Stimulated activated CD8-positive, alpha-beta memory T cell treated with anti-CD3 and anti-CD28 coated beads, Interleukin-4, amount 100 ng/mL, for 4 hours (primary cell): ENCODE data around the gene NUP50.
A peak's percentile ranks its signal among the peaks of the same experiment; 100 is the strongest.
"Not testable (repeated sequence)": the region's sequence is repeated elsewhere in the genome, so short reads cannot be mapped to it uniquely, and the experiment has no call there.

Experiments
- DNase-seq, 2 donors: peaks; one replicate each; pipeline ENCODE4 v3.0.0-alpha.2; 2020; ENCODE audit warnings: low read depth in 2 of 2, low spot score in 1 of 2

NUP50 gene

DNA sequence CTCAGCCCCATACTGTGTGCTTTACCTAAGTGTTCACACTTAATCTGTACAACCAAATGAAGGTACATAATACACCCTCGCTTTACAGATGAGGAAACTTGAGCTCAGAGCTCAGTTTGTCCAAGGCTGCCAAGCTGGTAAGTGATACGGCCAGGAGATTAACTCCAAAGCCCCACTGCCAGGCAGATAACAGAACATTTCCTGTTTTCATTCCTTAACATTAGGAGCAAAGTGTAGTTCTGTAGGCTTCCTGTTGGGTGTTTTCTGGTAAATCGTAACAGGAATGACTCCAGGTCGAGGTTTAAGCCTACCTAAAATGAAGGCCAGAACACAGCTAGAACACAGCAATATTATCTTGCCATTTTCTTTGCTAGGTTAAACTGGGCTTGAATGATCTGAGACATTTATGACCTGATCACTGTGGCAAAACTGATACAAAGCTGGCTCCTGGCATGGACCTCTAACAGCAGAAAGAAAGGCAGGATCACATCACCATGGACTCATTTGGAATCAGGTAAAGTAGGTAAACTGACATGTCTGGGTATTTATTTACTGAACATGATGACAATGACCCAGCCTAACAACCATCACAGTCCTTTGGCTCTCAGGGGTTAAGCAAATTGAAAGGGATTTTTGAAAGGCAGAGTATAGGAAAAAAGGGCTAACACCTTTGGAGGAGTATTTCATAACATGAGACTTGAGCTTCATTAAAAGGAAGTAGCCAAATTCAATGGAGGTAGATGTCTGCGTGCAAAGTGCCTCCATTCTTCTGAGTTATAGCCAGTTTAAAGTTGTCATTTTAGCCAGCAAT is 3.9 kb upstream of the NUP50 start:
- no peak for DNase-seq

DNA sequence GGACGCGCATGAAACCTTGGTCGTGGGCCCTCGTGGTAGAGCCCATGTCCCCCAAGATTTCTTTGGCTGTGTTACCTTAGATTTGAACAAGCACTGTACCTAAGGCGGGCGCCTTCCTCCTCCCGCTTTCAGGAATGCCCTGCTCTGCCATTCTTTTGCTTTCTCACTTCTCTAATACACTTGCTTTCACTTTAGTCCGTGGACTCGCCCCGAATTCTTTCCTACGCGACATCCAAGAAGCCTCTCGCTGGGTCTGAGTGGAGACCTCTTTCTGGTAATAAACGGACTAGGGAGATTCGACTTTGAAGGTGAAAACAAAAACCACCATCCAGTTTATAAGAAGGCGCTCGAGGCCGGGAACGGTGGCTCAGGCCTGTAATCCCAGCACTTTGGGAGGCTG is 1.2 kb upstream of the NUP50 start:
- no peak for DNase-seq

DNA sequence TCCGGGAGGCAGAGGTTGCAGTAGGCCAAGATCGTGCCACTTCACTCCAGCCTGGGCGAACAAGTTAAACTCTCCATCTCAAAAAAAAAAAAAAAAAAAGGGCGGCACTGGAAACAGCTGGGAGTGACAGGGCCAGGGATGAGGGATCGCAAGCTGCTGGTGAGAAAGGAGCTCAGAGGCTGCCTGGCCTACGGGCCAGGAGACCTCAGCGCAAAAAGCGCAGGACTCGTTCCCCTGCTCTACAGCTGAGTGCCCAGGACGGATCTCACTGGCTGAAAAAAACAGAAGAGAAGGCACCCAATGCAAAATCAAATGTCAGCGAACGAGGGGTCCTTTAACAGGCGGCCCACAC is 650 bp upstream of the NUP50 start:
- no peak for DNase-seq

DNA sequence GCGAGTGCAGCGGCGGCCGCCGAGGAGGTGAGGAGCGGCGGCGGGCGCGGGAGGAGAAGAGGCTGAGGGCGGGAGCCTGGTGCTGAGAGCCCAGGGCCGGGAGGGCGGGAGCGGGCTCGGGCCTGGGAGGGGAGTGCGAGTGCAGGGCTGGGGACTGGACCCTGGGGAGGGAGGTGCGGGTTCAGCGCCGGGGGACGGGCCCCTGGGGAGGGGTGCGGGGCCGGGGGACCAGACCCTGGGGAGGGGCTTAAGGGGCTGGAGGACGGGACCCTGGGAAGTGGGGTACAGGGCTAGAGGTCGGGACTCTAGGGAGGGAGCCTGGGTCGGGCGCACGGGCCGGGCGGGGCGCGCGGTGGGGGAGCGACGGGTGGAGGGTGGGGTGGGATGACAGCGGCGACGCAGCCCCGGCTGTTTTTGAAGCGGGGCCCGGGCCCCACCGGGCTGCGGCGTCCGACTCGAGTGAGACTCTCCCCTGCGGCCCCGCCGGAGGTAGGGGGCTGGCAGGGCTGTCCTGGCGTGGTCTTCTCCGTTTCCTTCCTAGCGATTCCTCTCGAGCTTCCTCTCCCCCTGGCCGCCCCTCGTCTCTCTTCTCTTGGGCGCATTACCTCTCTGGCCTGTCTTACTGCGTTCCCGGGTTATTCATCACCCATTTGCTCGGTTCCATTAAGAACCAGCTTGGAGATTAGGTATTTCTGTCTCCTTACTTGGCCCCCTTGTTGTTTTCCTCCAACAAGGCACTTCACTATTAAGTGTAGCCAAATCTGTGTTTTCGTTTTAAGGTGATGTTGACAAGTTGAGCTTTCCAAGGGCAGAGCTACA is 754 bp downstream of the NUP50 start:
- peak in 1 of 2 donors; percentile 21 for DNase-seq

DNA sequence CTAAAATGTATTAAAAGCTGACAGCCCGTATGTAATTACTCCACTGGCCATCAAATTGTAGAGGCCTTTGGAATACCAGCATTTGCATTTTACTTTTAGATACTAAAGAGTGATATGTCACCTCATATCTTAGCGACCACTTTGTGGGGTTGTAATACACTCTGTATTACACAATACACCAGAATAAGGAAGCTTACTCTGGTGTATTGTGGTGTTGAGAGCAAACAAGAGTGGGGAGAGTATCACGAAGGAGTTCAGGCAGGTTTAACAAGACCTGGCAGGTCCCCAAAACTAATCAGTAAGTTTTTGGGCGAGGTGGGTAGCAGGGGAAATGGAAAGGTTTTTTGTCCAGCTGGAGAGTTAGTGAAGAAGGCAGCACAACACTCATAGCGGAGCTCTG is 3.2 kb downstream of the NUP50 start:
- DNase-seq = no peak

DNA sequence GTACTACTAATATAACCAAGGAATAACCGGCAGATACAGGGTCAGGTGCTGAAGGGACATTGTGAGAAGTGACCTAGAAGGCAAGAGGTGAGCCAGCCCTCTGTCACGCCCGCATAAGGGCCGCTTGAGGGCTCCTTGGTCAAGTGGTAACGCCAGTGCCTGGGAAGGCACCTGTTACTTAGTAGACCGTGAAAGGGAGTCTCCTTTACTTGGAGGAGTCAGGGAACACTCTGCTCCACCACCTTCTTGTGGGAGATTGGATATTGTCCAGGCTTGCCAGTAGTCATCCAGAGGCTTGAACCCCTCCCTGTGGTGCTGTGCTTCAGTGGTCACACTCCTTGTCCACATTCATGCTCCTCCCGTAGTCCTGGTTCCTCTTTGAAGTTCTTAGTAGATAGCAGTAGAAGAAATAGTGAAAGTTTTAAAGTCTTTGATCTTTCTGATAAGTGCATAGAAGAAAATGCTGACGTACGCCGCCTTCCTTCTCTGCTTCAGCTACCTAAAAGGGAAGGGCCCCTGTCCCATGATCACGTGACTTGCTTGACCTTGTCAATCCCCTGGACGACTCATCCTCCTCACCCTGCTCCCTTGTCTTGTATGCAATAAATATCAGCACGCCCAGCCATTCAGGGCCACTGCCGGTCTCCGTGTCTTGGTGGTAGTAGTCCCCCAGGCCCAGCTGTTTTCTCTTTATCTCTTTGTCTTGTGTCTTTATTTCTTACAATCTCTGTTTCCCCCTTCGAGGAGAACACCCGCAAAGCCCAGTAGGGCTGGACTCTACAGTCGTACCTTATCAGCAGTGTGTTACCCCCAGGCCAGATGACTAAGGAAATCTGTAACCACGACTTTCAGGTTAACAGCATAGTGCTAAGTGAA is 6.1 kb downstream of the NUP50 start:
- DNase-seq = no peak

DNA sequence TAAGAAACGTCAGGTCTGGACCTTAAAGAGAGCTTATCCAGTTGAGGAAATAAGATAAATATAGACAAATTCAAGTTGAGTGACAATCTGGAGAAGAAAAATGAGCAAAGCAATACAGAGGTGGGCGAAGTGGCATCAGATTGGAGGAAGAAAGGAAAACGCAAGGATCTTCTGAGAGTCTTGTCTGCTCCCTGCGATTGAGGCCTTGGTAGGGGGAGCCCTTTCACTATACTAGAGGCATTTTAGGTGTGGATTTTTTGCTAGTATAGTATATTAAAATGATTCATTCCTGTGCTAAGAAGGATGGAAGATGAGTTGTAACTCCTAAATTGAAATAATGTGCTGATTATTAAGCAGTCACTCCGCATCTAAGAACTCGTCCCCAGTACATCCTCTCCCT is 8.1 kb downstream of the NUP50 start:
- no peak for DNase-seq

DNA sequence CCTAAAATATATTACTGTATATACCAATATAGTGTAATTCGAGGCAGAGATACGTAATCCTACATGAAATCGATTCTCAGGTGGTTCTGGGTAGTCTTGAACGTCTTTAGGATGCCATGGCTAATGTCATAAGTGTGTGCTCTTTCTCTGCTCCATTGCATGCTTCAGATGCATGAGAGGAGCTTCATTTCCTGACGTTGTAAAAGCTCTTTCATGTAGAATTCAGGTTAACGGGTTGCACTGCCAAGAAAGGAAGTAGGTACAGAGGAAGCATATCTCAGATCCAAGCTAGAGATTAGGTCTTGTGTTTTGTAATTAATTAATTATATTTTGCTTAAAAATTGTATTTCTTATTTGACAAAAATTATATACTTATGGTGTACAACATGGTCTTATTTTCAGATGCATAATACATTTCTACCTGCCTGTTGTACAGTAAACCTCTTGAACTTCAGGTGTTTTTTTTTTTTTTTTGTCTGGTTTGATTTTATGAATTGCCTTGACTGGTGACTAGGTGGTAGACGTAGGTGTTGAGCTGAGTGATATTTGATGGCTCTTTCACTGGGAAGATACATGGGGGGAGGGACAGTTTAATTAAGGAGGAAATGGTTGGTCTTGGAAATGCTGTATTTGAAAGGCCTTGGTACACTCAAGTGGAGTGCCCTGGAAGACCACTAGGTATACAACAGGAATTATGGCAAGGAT is 9.3 kb downstream of the NUP50 start:
- no peak for DNase-seq

DNA sequence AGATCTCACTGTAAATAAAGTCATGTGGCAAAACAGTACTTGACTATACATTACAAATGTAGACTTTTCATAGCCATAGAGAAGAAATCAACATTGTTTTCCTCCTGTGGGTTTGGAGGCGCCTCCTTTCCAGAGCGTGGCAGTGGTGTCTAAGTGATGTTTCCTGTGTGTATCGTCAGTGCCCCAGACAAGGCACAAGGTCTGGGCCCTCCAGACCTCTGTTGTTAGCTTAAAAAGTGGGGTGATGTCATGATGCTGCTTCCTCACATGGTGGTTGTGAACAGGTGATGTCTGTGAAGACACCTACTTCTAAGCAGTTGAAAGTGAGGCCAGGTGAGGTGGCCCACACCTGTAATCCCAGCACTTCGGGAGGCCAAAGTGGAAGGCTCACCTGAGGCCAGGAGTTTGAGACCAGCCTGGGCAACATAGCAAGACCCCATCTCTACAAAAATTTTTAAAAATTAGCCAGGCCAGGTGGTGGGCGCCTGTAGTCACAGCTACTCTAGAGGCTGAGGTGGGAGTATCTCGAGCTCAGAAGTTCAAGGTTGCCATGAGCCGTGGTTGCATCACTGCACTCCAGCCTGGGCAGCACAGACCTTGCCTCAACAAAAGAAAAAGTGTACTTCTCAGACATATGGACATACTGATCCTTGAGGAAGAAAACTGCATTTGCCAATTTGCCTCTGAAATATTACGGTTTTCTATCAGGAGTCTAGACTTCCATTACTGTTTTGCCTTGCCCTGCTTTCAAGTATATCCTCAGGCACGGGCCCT is 15.7 kb downstream of the NUP50 start:
- DNase-seq = no peak

DNA sequence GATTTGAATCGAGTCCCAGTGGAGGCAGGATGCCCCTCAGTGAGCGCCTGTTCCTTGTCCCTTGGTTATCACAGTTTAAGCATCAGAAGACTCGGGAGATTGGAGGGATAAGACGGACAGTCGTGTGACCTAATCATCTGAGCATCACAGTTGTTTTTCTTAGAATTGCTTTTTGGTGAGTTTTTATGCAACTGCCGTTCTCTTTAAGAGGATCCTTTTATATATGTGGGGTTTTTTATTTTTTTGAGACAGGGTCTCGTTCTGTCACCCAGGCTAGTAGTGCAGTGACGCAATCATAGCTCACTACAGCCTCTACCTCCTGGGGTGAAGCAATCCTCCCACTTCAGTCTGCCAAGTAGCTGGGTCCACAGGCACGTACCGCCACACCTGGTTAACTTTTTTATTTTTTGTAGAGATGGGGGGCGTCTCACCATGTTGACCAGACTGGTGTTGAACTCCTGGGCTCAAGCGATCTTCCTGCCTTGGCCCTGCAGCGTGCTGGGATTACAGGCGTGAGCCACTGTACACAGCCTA is 16.5 kb downstream of the NUP50 start:
- no peak for DNase-seq

DNA sequence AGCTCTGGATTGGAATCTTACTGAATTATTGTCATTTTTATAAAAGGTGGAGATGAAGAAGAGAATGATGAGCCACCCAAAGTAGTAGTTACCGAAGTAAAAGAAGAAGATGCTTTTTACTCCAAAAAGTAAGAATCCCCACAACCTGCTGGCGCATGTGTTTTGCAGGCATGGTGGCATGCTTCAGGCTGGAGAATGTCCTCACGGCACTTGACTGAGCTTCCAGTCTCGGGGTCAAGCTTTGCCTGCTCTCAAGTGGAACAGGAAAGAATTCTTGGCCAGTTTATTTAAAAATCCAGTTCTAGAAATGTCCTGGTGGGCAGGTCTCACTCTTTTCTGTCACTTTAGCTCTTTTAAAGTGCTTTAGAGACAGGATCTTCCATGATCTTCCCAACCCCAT is 17.5 kb downstream of the NUP50 start:
- DNase-seq = no peak

DNA sequence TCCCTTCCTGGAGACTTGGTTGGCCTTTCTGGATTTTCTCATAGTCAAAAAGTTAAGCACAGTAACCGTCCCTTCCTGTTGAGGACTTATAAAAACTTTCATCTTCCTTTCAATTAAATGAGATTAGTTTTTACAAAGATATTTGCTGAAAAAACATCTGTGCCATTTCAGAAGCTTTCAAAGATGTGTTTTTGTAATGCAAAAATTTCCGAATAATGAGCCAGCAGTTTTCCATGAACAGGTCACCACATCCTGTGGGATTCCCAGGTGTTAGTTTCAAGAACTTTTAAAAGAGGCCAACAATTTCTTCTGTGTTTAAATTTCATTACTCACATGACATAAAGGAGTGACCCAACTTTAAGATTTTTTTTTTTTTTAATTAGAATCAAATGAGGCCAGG is 18.0 kb downstream of the NUP50 start:
- DNase-seq = no peak

DNA sequence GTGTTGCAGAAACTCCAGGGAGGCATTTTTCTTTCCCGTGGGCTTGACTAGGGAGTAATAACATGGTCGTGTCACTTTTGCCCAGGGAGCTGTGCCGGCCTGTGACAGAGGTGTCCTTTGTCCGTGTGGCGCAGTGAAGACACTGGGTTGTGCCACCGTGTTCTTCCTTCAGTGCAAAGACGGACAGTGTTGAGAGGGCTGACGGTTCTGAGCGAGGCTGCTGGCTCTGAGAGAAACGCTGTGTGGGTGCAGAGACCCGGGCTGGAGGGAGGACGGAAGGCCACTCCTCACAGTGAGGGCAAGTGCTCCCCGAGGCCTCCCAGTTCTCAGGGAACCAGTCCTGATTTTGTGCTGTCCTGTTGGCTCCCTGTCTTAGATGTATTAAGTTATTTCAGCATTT is 20.2 kb downstream of the NUP50 start:
- DNase-seq = no peak

DNA sequence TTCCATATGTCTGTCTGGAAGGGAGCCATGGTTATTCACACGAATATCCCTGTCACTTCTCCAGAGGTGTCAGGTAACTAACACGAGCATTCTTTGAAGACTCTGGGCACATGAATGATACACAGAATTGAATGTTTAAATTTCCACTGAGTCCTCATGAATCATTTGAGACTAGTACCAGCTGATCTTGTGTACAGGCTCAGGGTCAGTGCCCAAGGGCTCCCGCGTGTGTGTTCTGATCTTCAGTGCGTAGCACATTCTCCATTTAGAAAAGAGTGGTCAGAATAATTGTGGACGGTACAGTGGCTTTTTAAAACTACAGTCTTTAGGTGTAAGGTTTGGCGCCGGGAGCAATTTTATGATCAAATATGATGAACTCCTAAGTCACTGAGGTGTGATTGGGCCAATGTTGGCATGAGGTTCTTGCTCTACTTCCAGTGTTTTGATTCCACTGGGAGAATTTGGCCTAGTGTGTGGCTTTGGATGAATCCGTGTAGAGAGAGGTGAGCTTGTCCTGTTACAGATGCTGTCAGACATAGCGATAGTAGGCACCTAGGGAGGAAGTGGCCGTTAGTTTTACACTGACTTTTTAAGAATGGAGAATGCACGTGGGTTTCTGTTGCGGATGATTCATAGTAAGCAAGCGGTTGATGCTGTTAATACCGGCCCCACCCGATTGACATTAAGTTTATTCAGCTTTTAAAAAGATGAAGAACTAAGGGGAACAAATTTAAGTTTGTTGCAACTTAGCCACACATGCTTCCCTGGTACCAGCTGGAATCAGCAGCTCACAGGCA is 22.2 kb downstream of the NUP50 start:
- no peak for DNase-seq

DNA sequence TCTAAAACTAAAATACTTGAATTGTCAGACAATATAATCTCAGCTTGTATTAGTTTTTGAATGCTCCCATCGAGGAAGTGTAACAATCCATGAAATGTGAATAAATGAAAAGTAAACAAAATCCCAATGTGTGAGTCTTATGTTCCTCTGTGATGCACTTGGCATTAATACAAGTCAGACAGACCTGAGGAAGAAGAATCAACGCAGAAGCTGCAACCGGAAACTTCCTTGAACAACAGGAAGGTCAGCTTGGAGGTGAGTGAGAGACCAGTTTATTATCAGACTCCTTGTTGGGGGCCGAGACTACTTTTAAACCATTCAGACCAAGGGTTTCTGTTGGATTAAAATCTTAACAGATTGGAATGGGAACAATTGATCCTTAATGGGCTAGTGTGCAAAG is 24.2 kb downstream of the NUP50 start:
- DNase-seq = no peak

DNA sequence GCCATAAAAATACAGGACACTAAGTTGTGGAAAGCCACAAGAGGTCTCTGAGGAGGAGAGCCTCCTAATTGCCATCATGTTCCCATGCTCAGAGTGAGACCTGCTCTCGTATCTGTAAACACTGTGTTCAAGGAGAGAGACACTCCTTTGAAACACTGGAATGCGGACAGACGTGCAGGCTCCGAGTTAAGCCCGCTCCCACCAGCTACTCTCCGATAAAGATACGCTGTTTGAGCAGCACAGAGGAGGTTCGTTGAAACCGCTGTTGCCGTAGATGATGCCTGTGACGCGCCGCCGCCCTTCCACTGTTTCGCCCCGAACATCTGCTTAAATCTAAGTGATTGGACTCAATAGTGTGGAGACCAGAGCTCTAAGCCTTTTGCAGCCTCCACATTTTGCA is 25.1 kb downstream of the NUP50 start:
- no peak for DNase-seq

DNA sequence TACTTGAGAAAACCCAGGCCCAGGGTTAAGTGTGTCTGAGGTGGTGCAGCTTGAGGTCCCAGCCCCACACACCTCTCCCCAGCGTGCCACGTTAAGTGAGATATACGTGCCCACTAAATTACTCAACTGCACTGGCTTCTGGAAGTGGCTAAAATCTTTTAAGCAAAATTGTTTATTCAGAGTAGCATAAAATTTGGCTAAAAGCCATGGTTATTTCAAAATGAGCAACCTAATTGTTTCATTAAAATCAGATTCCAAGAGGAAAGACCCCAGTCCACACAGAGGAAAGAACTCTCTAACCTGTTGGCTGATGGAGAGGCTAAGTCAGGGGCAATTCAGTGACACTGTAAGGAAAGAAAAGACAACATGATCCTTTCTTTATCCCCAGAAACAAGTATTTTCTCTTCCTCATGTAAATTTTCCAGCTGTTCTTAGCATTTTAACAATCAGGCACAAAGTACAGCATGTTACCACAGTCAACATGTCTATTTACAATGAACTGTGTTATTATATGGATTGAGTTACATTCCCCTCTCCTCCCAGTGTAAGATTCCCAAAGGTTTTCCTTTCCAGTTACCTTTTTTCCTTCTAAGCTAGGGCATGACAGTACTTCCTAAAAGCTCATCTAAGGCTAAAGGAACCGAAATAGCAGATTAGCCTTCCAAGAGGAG is 26.6 kb downstream of the NUP50 start:
- no peak for DNase-seq

DNA sequence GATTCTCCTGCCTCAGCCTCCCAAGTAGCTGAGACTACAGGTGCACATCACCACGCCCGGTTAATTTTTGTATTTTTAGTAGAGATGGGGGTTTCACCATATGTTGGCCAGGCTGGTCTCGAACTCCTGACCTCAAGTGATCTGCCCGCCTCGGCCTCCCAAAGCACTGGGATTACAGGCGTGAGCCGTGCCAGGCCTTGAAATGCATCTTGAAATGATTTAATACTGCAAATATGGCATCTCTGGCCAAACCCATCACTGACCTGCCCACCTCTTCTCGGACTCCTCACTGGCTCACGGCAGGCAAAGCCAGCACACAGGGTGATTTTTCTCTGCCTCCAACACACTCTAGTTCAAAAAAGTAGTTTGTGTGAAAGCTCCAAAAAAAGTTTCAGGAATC is 28.0 kb downstream of the NUP50 start:
- DNase-seq = not testable (repeated sequence)

DNA sequence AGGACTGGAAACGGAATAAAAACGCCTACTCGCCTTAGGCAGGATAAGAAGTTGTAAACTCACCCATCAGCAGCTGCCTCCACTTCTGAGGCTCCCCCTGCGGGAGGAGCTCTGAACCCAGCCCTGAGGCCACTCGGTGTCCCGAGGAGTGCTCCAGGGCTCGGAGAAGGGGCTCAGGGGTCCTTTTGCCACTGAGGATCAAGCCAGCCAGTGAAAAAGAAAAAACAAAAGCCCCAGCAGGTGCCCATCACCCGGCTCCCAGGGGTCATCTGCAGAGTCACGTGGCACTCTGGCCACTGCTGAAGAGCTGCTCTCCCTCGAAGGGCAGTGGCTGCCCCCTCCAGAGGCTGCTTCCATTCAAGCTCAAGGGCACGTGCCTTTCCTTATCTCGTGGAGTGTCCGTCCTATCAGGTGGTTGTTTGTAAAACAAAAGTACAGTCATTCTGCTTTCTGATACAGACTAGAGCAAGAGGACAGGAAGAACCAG is 29.0 kb downstream of the NUP50 start:
- DNase-seq = no peak
